ENCODE data around the gene ADAM19. TPM values are rescaled to one million over a fixed set of nuclear protein-coding genes. Genes with fewer than 3 reads are reported as not detected.

ADAM19 gene
- total and polyA plus RNA-seq, 2 of the 4 experiments (the other 2 are of a cell fraction): 35.5 to 49.2 TPM

Small RNAs within 50 kb of the gene (microRNA-seq; reads per million reads assigned to microRNA genes)
- gene RNU6-390P (ENCODE audit: insufficient read depth, insufficient read length): not detected

Small RNAs within 50 kb of the gene (small RNA-seq; reads per million reads assigned to genes)
- 0 reads per million in 5 experiments for gene RNU6-390P

Other genes starting within 250 kb of the ADAM19 start
- 0.18 and 0.28 TPM in 2 replicates for gene NIPAL4, start 115.6 kb downstream of the ADAM19 start, total RNA-seq (2012; rRNA removed)
- 0.32 and 0.39 TPM in 2 replicates for gene NIPAL4, start 115.6 kb downstream of the ADAM19 start, polyA plus RNA-seq (2012; rRNA removed)
- not detected in 2 replicates for gene SOX30, start 76.7 kb upstream of the ADAM19 start, total RNA-seq (2012; rRNA removed)
- not detected in 2 replicates for gene SOX30, start 76.7 kb upstream of the ADAM19 start, polyA plus RNA-seq (2012; rRNA removed)
- gene C5orf52, start 95.8 kb upstream of the ADAM19 start, total RNA-seq (2012; rRNA removed): not detected in 2 replicates
- not detected in 2 replicates for gene C5orf52, start 95.8 kb upstream of the ADAM19 start, polyA plus RNA-seq (2012; rRNA removed)
- 20.4 and 32.5 TPM in 2 replicates for gene THG1L, start 155.6 kb upstream of the ADAM19 start, total RNA-seq (2012; rRNA removed)
- 12.8 and 15.2 TPM in 2 replicates for gene THG1L, start 155.6 kb upstream of the ADAM19 start, polyA plus RNA-seq (2012; rRNA removed)
- 3.0 and 3.9 TPM in 2 replicates for gene LSM11, start 167.9 kb upstream of the ADAM19 start, total RNA-seq (2012; rRNA removed)
- 0.92 and 1.4 TPM in 2 replicates for gene LSM11, start 167.9 kb upstream of the ADAM19 start, polyA plus RNA-seq (2012; rRNA removed)